Ascending aorta (tissue), 2 donors: Measurements from ENCODE around the gene TMEM158. TPM values are rescaled to one million over a fixed set of nuclear protein-coding genes. Genes with fewer than 3 reads are reported as not detected.

Source experiments
- DNase-seq, 2 donors: peaks; one replicate each; pipeline ENCODE4 v3.0.0-alpha.2; 2019; ENCODE audit warnings: low spot score in 2 of 2
- H3K27ac ChIP-seq, 2 donors: fragments of 200-600 bp; sonication (generic); one replicate each; pipeline ENCODE4 v1.5.1; 2016 to 2017; ENCODE audit warnings: mild to moderate bottlenecking in 1 of 2
- H3K27me3 ChIP-seq: fragments of 200-600 bp; sonication (generic); one replicate; pipeline ENCODE4 v1.5.1; 2017
- H3K36me3 ChIP-seq, 2 donors: fragments of 200-600 bp; sonication (generic); one replicate each; pipeline ENCODE4 v1.5.1; 2016
- H3K4me1 ChIP-seq, 2 donors: fragments of 200-600 bp; sonication (generic); one replicate each; pipeline ENCODE4 v1.5.1; 2016 to 2017; ENCODE audit warnings: mild to moderate bottlenecking in 1 of 2
- H3K4me3 ChIP-seq, 2 donors: fragments of 200-600 bp; sonication (generic); one replicate each; pipeline ENCODE4 v1.5.1; 2016 to 2017; ENCODE audit warnings: mild to moderate bottlenecking in 1 of 2
- H3K9me3 ChIP-seq, 2 donors: fragments of 200-600 bp; sonication (generic); one replicate each; pipeline ENCODE4 v1.5.1; 2016
- CTCF ChIP-seq, 3 experiments: fragments of 200-600 bp in 2 of 3; fragments of 450-650 bp in 1 of 3; sonication (generic) in 2 of 3; IDR thresholded peaks; one replicate each; pipeline ENCODE4 v1.5.1; 2016 to 2019; ENCODE audit warnings: antibody characterized with exemption in 3 of 3, mild to moderate bottlenecking in 1 of 3, moderate library complexity in 1 of 3
- intact Hi-C: fragments of 100-400 bp; cut with DNase I; formaldehyde crosslinking; loops from one replicate; pipeline ENCODE4 v1.15.1; 2023
- total RNA-seq: library from RNA; depleted of rRNA; stranded (reverse); fragments of >200 nt; gene quantifications from one replicate; pipeline ENCODE4 v1.1.0, GENCODE V29; 2016

The TMEM158 gene
- total RNA-seq, 1 donor from 2014 or later = not detected

GRCh38 chr3:45182915-45183871 lies 42.9 kb downstream of the TMEM158 start:
- H3K36me3 ChIP-seq = no peaks in the 10 kb centered on the region
- no peaks in the 10 kb centered on the region for H3K27me3 ChIP-seq
- intact Hi-C loops = no loop called here
- no peaks in the 10 kb centered on the region for H3K9me3 ChIP-seq
- H3K27ac ChIP-seq = no peak overlapping the region
- no peak for DNase-seq
- TF ChIP-seq CTCF (IDR thresholded peaks at IDR 0.05) = no peak
- H3K4me1 ChIP-seq = no peaks in the 10 kb centered on the region
- H3K4me3 ChIP-seq = no peak overlapping the region

- intact Hi-C loops = no loop called here
- no peak overlapping the region for H3K27ac ChIP-seq
- no peaks in the 10 kb centered on the region for H3K27me3 ChIP-seq
These were observed 44.6 kb downstream of the TMEM158 start for GRCh38 chr3:45181496-45181895.

GRCh38 chr3:45180899-45181298 lies 45.2 kb downstream of the TMEM158 start:
- Histone ChIP-seq H3K36me3 (no peaks in the 10 kb centered on the region), H3K27ac (no peak overlapping the region), H3K9me3 (no peaks in the 10 kb centered on the region), H3K4me1 (no peaks in the 10 kb centered on the region), H3K27me3 (no peaks in the 10 kb centered on the region), H3K4me3 (no peak overlapping the region)
- intact Hi-C loops = no loop called here
- TF ChIP-seq CTCF (IDR thresholded peaks at IDR 0.05) = no peak
- no peak for DNase-seq

More at GRCh38 chr3:45181496-45181895, 44.6 kb downstream of the TMEM158 start:
- no peak for DNase-seq
- TF ChIP-seq CTCF (IDR thresholded peaks at IDR 0.05) = no peak
- Histone ChIP-seq H3K36me3 (no peaks in the 10 kb centered on the region), H3K4me1 (no peaks in the 10 kb centered on the region), H3K4me3 (no peak overlapping the region), H3K9me3 (no peaks in the 10 kb centered on the region)

GRCh38 chr3:45180051-45180450 lies 46.0 kb downstream of the TMEM158 start:
- H3K9me3 ChIP-seq = no peaks in the 10 kb centered on the region
- no peak overlapping the region for H3K4me3 ChIP-seq
- no peak overlapping the region for H3K27ac ChIP-seq
- no peak for TF ChIP-seq CTCF (IDR thresholded peaks at IDR 0.05)
- H3K36me3 ChIP-seq = no peaks in the 10 kb centered on the region
- no peaks in the 10 kb centered on the region for H3K4me1 ChIP-seq
- intact Hi-C loops = no loop called here
- DNase-seq = no peak
- no peaks in the 10 kb centered on the region for H3K27me3 ChIP-seq

GRCh38 chr3:45179163-45179562 lies 46.9 kb downstream of the TMEM158 start:
- H3K27ac ChIP-seq = no peak overlapping the region
- DNase-seq = no peak
- intact Hi-C loops = no loop called here

More at GRCh38 chr3:45179163-45179562, 46.9 kb downstream of the TMEM158 start:
- H3K4me3 ChIP-seq = no peak overlapping the region
- no peaks in the 10 kb centered on the region for H3K9me3 ChIP-seq
- no peak for TF ChIP-seq CTCF (IDR thresholded peaks at IDR 0.05)
- H3K4me1 ChIP-seq = no peaks in the 10 kb centered on the region
- no peaks in the 10 kb centered on the region for H3K27me3 ChIP-seq
- H3K36me3 ChIP-seq = no peaks in the 10 kb centered on the region
